Activated naive CD4-positive, alpha-beta T cell treated with anti-CD3 and anti-CD28 coated beads, Interleukin-2, amount 10 ng/mL, durations not matched to agents 7 days and 5 days (primary cell): Measurements from ENCODE around the gene CHRNA4.

Source experiments
- CTCF ChIA-PET: fragments of 350-600 bp; sonication (Branson Sonifier 250); formaldehyde crosslinking; loops from one replicate; lab custom pipeline; 2021; ENCODE audit warnings: antibody characterized with exemption; lab: Charles Lee
- DNase-seq: peaks from one replicate; pipeline ENCODE4 v3.0.0-alpha.2; 2020
- H3K27ac Mint-ChIP-seq: one replicate; pipeline ENCODE4 v1.8.0; 2021; ENCODE audit warnings: mild to moderate bottlenecking, moderate library complexity, mixed read lengths
- H3K27me3 Mint-ChIP-seq: one replicate; pipeline ENCODE4 v1.8.0; 2021; ENCODE audit warnings: mild to moderate bottlenecking, mixed read lengths
- H3K36me3 Mint-ChIP-seq: one replicate; pipeline ENCODE4 v1.8.0; 2021; ENCODE audit warnings: mixed read lengths
- H3K4me1 Mint-ChIP-seq: one replicate; pipeline ENCODE4 v1.8.0; 2021; ENCODE audit warnings: mixed read lengths
- H3K4me3 Mint-ChIP-seq: one replicate; pipeline ENCODE4 v1.8.0; 2021; ENCODE audit warnings: mild to moderate bottlenecking, moderate library complexity, mixed read lengths
- H3K9me3 Mint-ChIP-seq: one replicate; pipeline ENCODE4 v1.8.0; 2021; ENCODE audit warnings: mixed read lengths

CHRNA4 gene

DNA sequence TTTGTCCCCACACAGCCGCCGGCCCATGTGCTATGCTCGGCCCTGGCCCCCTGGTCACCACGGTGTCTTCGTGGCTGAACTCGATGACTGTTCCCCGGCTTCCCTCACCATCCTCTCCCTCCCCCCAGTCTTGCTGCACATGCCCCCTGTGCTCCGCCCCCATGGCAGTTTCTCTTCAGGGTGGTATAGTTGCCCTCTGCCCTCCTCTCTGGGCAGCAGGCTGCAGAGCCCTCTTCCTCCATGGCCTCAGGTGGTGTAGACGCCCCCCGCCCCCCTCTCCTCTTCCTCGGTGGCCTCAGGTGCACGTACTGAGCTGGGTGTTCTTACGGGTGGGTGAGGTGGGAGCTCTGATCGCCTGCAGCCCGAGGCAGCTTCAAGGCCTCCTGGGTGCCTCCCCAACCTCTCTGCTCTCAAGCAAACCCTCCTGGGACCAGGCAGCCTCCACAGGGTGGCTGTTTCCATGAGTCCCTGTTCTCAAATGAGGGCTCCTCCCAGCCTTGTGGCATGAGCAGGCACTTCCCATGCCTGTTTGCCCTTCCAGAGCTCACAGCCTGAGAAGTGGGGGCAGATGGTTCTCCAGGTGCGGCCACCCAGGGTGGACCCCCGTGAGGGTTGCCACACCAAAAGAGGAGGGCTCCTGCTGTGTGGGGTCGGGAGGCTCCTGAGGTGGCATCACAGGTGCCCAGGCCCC, 43.4 kb downstream of the CHRNA4 start:
- H3K4me1 Mint-ChIP-seq = no peaks in the 10 kb centered on the region
- peaks cover 14% of the 10 kb centered on the region for H3K27me3 Mint-ChIP-seq
- H3K27ac Mint-ChIP-seq = no peak overlapping the region
- H3K36me3 Mint-ChIP-seq = no peaks in the 10 kb centered on the region
- no peaks in the 10 kb centered on the region for H3K9me3 Mint-ChIP-seq
- peak; percentile 12 for DNase-seq
- H3K4me3 Mint-ChIP-seq = no peak overlapping the region
- CTCF ChIA-PET = interaction anchor here (1.0 to 1.7 kb wide), 2 partner anchors 8 to 10 kb away, joined by 4 to 5 read pairs; no protein-coding TSS in a partner anchor

DNA sequence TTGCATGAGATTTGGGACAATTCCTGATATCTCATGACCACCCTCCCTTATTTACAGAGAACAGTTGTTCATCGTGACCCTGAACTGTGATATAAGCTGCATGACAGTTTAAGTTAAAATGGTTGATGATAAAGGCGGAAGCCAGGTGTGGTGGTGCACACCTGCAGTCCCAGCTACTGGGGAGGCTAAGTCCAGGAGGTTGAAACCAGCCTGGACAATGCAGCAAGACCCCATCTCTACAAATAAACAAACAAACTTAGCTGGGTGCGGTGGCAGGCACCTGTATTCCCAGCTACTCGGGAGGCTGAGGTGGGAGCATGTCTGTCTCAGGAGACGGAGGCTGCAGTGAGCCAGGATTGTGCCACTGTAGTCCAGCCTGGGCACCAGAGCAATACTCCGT, 44.1 kb downstream of the CHRNA4 start:
- CTCF ChIA-PET = interaction anchor here (0.9 to 1.0 kb wide), 2 partner anchors 9 to 26 kb away, joined by 3 to 4 read pairs; no protein-coding TSS in a partner anchor
- Mint-ChIP-seq H3K36me3 (no peaks in the 10 kb centered on the region), H3K4me1 (no peaks in the 10 kb centered on the region), H3K4me3 (no peak overlapping the region), H3K9me3 (no peaks in the 10 kb centered on the region), H3K27me3 (peaks cover 7% of the 10 kb centered on the region), H3K27ac (no peak overlapping the region)
- peak; percentile 11 for DNase-seq

DNA sequence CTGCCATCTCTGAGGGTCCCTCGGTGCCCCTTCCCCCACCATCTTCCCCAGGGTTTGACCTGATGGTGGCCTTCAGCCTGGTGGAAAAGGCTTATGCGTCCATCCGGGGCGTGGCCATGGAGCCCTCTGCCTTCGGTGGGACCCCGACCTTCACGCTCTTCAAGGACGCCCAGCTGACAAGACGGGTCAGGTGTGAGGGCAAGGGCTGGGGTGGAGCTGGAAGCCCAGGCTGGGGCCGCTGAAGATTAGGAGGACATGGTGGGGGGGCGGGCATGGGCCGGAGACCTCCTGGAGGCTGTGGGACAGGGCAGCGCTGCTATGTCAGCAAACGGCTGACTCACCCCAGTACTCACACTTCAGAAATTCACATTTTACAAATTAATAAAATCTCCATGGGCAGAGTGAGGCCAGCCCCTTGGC, 44.6 kb downstream of the CHRNA4 start:
- Mint-ChIP-seq H3K27me3 (peaks cover 4% of the 10 kb centered on the region), H3K27ac (no peak overlapping the region), H3K4me1 (no peaks in the 10 kb centered on the region), H3K9me3 (no peaks in the 10 kb centered on the region), H3K4me3 (no peak overlapping the region), H3K36me3 (no peaks in the 10 kb centered on the region)
- CTCF ChIA-PET = interaction anchor here (0.9 to 1.0 kb wide), 2 partner anchors 9 to 25 kb away, joined by 3 to 4 read pairs; no protein-coding TSS in a partner anchor
- DNase-seq = no peak

DNA sequence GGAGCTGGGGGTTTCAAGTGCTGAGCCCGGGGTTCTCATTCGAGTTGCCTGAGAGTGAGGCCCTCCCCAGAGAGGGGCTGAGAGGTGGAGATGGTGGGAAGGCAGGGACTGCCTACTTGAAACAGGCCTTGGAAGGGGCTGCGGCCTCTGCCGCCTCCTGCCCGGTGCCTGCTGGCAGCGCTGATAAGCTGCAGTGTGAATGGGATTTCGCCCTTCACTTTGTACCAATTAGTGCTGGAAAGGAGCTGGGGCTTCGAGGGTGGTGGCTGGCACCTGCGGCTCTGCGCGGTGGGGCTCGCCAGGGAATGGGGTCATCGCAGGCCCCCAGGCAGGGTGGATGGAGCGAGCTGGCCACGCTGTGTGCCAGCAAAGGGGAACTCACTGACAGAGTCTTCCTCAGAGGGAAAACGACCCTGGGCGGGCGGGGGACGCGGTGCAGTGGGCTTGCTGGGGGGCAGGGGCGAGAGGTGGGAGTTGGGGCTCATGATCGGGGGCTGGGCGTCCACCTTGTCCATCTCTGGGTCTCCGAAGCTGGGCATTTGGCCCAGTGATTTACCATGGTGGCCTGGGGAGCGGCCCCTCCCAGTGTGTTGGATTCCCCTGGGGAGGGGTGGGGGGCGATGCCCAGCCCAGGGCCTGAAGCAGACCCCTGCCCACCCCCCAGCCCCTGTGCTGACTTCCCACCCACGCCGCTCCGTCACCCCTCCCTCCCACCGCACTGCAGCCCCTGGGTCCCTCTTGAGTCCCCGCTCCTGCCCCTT, 45.2 kb downstream of the CHRNA4 start:
- CTCF ChIA-PET = no interaction called here

DNA sequence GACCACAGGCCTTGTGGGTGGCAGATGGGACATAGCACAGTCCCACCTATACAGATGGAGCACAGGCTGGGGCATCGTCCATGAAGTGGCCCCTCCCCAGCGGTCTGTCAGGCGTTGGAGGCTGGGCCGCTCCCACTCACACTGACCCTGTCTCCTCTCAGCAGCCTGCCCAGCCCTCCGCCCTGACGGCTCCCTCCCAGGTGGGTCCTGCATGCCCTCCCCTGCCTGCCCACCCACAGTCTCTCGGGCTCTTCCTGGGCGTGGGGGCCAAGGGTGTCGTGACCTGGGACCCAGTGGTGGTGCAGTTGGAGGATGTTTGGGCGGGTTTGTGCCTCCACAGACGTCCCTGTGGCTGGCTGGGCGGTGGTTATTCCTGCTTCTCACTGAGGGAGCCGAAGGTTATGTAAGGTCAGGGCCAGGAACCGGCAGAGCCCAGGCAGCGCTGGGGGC, 45.9 kb downstream of the CHRNA4 start:
- DNase-seq = no peak
- no peaks in the 10 kb centered on the region for H3K27me3 Mint-ChIP-seq
- H3K4me3 Mint-ChIP-seq = no peak overlapping the region
- no peaks in the 10 kb centered on the region for H3K9me3 Mint-ChIP-seq
- CTCF ChIA-PET = no interaction called here
- no peaks in the 10 kb centered on the region for H3K4me1 Mint-ChIP-seq
- H3K27ac Mint-ChIP-seq = no peak overlapping the region
- H3K36me3 Mint-ChIP-seq = no peaks in the 10 kb centered on the region

More for the DNA sequence above, 45.2 kb downstream of the CHRNA4 start:
- H3K4me1 Mint-ChIP-seq = no peaks in the 10 kb centered on the region
- H3K36me3 Mint-ChIP-seq = no peaks in the 10 kb centered on the region
- no peak overlapping the region for H3K4me3 Mint-ChIP-seq
- peak; percentile 17 for DNase-seq
- H3K27me3 Mint-ChIP-seq = no peaks in the 10 kb centered on the region
- no peak overlapping the region for H3K27ac Mint-ChIP-seq
- H3K9me3 Mint-ChIP-seq = no peaks in the 10 kb centered on the region

DNA sequence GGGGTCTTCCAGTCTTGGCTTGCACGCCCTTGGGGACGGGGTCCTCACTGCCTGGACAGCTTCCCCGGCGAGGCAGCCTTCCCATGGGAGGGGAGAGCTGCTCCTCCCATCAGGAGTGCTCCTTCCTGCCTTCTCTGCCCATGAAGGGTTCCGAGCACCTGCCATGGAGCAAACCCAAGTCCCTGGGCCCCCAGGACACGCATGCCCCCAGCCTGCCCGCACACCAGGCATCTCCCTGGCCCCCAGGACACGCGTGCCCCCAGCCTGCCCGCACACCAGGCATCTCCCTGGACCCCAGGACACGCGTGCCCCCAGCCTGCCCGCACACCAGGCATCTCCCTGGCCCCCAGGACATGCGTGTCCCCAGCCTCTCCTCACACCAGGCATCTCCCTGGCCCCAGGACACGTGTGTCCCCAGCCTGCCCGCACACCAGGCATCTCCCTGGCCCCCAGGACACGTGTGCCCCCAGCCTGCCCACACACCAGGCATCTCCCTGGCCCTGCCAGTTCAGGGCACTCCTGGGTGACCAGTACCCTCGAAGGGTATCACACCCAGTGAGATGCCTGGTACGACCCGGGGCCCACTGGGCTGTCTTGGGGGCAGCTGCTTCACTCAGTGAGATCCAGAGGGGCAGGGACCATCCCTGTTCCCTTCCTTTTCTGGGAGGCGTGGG, 46.4 kb downstream of the CHRNA4 start:
- Mint-ChIP-seq H3K9me3 (no peaks in the 10 kb centered on the region), H3K27ac (no peak overlapping the region), H3K27me3 (no peaks in the 10 kb centered on the region), H3K36me3 (no peaks in the 10 kb centered on the region), H3K4me1 (no peaks in the 10 kb centered on the region), H3K4me3 (no peak overlapping the region)
- no peak for DNase-seq
- CTCF ChIA-PET = no interaction called here

DNA sequence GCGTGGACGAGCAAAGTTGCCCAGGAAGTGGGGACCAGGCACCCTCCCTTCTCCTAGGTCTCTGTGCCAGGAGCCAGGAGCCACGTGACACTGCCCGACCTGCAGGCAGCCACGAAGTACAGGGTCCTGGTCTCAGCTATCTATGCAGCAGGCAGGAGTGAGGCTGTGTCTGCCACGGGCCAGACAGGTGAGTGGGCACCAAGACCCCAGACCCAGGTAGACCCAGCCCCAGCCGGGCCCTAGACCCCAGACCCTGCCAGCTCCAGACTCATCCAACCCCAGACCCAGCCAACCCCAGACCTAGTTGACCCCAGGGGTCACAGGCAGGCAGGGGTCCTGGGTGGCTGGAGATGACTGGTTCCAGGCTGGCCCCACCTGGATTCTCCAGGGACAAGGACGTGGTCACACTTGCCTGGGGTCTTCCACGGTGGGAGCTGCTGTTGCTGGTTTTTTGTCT, 47.1 kb downstream of the CHRNA4 start:
- H3K9me3 Mint-ChIP-seq = no peaks in the 10 kb centered on the region

DNA sequence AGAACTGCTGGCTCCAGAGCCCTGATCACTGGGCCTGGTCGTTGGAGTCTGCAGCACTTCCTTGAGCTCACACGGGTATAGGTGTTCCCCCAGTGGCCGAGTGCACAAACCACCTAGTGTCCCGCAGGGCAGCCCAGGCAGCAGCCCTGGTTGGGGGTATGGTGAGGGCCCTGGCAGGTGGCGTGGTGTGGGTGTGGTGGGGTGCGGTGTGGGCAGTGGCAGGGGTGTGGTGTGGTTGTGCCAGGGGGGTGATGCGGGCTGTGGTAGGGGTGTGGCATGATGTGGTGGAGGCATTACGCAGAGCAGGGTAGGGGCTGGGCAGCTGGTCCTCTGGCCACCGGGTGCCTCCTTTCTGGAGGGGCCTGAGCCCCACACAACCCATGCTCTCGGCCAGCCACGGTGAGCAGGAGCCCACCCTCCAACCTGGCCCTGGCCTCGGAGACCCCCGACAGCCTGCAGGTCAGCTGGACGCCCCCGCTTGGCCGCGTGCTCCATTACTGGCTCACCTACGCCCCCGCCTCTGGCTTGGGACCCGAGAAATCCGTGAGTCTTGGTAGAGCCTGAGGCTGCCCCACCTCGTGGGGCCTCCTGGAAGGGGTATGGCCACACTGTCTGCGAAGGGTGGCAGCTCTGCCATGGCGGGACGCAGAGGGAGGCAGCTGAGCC, 47.7 kb downstream of the CHRNA4 start:
- Mint-ChIP-seq H3K9me3 (no peaks in the 10 kb centered on the region), H3K4me3 (no peak overlapping the region), H3K27me3 (no peaks in the 10 kb centered on the region), H3K4me1 (no peaks in the 10 kb centered on the region), H3K36me3 (no peaks in the 10 kb centered on the region), H3K27ac (no peak overlapping the region)
- DNase-seq = no peak
- CTCF ChIA-PET = no interaction called here

More for the DNA sequence above, 47.1 kb downstream of the CHRNA4 start:
- Mint-ChIP-seq H3K4me1 (no peaks in the 10 kb centered on the region), H3K27me3 (no peaks in the 10 kb centered on the region), H3K4me3 (no peak overlapping the region), H3K36me3 (no peaks in the 10 kb centered on the region), H3K27ac (no peak overlapping the region)
- CTCF ChIA-PET = no interaction called here
- DNase-seq = no peak

DNA sequence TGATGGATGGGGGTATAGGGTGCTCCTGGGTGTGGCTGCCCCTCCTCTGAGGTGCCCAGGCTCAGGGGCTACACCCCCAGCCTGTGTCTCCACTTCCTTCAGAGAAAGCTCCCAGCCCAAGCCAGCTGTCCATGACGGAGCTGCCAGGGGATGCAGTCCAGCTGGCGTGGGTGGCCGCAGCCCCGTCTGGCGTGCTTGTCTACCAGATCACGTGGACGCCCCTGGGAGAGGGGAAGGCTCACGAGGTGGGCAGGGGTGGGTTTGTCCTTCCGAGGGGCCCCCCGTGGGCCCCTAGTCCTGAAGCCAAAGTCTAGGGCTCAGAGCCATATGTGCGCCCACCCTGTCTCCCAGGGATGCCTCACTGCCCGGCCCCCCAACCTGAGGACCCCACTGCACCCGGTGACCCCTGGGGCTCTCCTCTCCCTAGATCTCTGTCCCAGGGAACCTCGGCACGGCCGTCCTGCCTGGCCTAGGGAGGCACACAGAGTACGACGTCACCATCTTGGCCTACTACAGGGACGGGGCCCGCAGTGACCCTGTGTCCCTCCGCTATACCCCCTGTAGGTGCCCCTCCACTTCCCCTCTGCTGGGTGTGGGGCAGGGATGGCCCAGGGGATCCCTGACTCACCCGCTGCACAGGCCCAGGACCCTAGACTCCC, 48.3 kb downstream of the CHRNA4 start:
- Mint-ChIP-seq H3K9me3 (no peaks in the 10 kb centered on the region), H3K27me3 (no peaks in the 10 kb centered on the region), H3K4me3 (no peak overlapping the region), H3K27ac (no peak overlapping the region), H3K36me3 (no peaks in the 10 kb centered on the region), H3K4me1 (no peaks in the 10 kb centered on the region)
- CTCF ChIA-PET = no interaction called here
- no peak for DNase-seq

DNA sequence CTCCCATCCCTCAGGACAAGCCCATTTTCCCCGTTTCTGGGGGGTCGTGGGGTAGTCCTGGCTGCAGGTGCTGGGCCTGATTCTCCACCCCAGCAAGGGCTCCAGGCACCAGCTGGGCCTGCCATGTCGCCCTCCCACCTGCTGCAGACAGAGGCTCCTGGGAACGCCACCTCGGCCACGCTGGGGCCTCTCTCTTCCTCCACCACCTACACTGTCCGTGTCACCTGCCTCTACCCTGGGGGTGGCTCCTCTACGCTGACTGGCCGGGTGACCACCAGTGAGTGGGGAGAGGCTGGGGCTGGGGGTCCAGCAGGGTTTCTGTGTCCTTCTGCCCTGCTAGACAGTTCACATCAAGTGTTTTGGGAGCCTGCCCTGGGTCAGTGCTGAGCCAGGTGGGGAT, 48.9 kb downstream of the CHRNA4 start:
- H3K27ac Mint-ChIP-seq = no peak overlapping the region
- no peak overlapping the region for H3K4me3 Mint-ChIP-seq
- no peak for DNase-seq
- CTCF ChIA-PET = no interaction called here
- no peaks in the 10 kb centered on the region for H3K27me3 Mint-ChIP-seq
- H3K9me3 Mint-ChIP-seq = no peaks in the 10 kb centered on the region
- no peaks in the 10 kb centered on the region for H3K36me3 Mint-ChIP-seq
- no peaks in the 10 kb centered on the region for H3K4me1 Mint-ChIP-seq

DNA sequence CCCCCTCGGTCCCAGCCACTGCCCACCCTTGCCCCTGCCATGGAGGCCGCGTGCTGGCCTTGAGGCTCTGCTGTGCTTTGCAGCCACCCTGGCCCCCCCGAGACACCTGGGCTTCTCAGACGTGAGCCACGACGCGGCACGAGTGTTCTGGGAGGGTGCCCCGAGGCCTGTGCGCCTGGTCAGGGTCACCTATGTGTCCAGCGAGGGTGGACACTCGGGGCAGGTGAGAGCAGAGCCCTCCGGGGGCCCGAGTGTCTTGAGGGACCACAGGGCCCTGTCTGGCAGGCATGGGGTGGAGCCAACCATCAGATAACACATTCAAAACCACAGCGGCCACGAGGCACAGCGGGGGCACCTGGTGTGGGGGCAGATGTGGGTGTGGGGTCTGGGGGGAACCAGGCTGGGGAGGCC, 49.3 kb downstream of the CHRNA4 start:
- DNase-seq = no peak
- H3K27ac Mint-ChIP-seq = no peak overlapping the region
- CTCF ChIA-PET = no interaction called here

DNA sequence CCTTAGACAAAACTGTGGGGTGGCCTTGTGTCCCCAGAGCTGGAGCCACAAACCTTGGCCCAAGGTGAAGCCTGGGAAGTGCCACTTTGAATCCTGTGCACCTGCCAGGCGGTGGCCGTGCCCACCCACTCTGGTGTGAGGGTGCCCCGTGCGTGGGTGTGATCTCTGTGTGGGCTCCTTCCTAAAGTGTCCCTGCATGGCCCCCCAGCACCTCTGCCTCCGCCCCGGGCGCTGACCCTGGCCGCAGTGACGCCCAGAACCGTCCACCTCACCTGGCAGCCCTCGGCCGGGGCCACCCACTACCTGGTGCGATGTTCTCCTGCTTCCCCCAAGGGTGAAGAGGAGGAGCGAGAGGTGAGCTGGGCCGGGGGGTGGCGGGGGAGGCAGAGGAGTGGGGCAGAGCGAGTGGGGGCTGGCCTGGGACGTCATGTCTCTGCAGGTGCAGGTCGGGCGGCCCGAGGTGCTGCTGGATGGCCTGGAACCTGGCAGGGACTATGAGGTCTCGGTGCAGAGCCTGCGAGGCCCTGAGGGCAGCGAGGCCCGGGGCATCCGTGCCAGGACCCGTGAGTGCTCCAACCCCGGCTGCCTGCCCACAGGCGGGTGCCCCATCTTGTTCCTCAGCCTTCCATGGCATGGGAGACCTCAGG, 49.8 kb downstream of the CHRNA4 start:
- H3K4me3 Mint-ChIP-seq = no peak overlapping the region
- H3K27ac Mint-ChIP-seq = no peak overlapping the region
- CTCF ChIA-PET = interaction anchor here (1.0 to 3.9 kb wide), 2 partner anchors 71 to 88 kb away, joined by 4 to 34 read pairs; no protein-coding TSS in a partner anchor
- DNase-seq = no peak
- no peaks in the 10 kb centered on the region for H3K27me3 Mint-ChIP-seq
- no peaks in the 10 kb centered on the region for H3K9me3 Mint-ChIP-seq
- H3K36me3 Mint-ChIP-seq = no peaks in the 10 kb centered on the region
- no peaks in the 10 kb centered on the region for H3K4me1 Mint-ChIP-seq

More for the DNA sequence above, 49.3 kb downstream of the CHRNA4 start:
- H3K27me3 Mint-ChIP-seq = no peaks in the 10 kb centered on the region
- H3K36me3 Mint-ChIP-seq = no peaks in the 10 kb centered on the region
- H3K4me3 Mint-ChIP-seq = no peak overlapping the region
- H3K4me1 Mint-ChIP-seq = no peaks in the 10 kb centered on the region
- no peaks in the 10 kb centered on the region for H3K9me3 Mint-ChIP-seq
